ENCODE data around the gene TNS4.

The TNS4 gene

DNA sequence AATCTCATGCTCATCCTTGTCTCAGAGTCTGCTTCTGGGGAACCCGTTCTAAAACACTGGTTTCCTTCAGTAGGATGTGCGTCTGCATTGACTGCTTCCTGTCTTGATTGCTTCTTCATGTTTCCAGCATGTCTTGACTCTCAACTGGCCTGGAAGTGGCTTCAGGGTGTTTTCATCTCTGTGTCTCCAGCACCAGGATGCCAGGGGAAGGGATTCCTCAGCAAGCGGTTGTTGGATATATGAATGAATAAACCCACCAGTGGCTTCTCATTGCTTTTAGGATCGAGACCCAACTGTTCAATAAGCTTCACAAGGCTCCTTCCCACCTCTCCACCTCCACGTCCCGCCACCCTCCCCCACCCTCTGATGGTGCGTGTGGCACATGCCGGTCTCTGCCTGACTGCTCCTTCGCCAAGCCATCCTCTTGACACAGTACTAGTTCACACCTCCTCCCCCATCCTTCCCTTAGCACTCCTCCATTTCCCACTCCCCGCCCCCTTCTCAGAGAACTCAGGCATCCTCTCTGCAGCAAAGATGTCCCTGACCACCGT lies 14.1 kb upstream of the TNS4 start:
- DNase-seq (ENCODE audit: low read depth in 2 of 2), result no peak

GRCh38 chr17:40515011-40515410 lies 13.6 kb upstream of the TNS4 start:
- TF ChIP-seq, protein P1, sequence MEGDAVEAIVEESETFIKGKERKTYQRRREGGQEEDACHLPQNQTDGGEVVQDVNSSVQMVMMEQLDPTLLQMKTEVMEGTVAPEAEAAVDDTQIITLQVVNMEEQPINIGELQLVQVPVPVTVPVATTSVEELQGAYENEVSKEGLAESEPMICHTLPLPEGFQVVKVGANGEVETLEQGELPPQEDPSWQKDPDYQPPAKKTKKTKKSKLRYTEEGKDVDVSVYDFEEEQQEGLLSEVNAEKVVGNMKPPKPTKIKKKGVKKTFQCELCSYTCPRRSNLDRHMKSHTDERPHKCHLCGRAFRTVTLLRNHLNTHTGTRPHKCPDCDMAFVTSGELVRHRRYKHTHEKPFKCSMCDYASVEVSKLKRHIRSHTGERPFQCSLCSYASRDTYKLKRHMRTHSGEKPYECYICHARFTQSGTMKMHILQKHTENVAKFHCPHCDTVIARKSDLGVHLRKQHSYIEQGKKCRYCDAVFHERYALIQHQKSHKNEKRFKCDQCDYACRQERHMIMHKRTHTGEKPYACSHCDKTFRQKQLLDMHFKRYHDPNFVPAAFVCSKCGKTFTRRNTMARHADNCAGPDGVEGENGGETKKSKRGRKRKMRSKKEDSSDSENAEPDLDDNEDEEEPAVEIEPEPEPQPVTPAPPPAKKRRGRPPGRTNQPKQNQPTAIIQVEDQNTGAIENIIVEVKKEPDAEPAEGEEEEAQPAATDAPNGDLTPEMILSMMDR (IDR thresholded peaks at IDR 0.05; ENCODE audit: low read depth, low read length), result no peak
- no peak overlapping the region for H3K4me3 ChIP-seq (replicated peaks in 1 of 2; ENCODE audit: low read depth in 2 of 2, low read length in 2 of 2)

More for the DNA sequence above, 14.1 kb upstream of the TNS4 start:
- TF ChIP-seq, protein P1 (IDR thresholded peaks at IDR 0.05; ENCODE audit: low read depth, low read length), result no peak
- no peak overlapping the region for H3K4me3 ChIP-seq (replicated peaks in 1 of 2; ENCODE audit: low read depth in 2 of 2, low read length in 2 of 2)

DNA sequence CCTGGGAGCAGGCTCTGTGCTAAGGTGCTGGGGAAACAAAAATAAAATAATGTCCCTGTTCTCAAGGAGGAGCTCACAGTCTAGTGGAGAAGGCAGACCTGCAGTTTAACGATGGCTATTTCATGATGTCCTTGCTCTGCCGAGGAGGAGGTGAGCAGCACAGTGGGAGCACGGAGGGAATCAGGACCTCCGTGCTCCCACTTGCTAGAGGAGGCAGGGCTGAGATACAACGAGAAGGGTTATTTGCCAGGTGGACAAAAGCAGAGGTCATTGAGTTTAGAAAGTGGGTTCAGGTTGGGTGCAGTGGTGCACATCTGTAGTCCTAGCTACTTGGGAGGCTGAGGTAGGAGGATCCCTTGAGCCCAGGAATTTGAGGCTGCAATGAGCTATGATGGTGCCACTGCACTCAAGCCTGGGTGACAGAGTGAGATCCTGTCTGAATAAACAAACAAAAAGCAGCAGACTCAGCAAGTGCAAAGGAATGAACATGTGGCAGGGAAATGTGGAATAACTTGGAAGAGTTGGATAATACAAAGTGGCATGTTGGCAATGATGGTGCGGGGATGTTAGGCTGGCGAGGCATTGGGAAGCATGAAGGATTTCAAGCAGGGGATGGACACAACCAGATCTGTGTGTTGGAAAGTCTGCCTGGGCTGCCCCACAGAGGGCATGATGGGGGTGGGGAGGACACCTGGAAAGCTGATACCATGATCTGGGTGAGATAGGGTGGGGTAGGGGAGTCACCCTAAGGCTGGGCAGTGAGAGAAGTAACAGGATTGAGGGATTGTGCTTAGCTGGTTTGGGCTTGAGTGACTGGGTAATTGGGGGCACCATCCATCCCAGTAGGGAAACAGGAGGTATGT lies 12.8 kb upstream of the TNS4 start:
- DNase-seq (ENCODE audit: low read depth in 2 of 2), result no peak
- TF ChIP-seq, protein P1 (IDR thresholded peaks at IDR 0.05; ENCODE audit: low read depth, low read length), result no peak
- H3K4me3 ChIP-seq (replicated peaks in 1 of 2; ENCODE audit: low read depth in 2 of 2, low read length in 2 of 2), result no peak overlapping the region

More at GRCh38 chr17:40515011-40515410, 13.6 kb upstream of the TNS4 start:
- no peak for DNase-seq (ENCODE audit: low read depth in 2 of 2)

DNA sequence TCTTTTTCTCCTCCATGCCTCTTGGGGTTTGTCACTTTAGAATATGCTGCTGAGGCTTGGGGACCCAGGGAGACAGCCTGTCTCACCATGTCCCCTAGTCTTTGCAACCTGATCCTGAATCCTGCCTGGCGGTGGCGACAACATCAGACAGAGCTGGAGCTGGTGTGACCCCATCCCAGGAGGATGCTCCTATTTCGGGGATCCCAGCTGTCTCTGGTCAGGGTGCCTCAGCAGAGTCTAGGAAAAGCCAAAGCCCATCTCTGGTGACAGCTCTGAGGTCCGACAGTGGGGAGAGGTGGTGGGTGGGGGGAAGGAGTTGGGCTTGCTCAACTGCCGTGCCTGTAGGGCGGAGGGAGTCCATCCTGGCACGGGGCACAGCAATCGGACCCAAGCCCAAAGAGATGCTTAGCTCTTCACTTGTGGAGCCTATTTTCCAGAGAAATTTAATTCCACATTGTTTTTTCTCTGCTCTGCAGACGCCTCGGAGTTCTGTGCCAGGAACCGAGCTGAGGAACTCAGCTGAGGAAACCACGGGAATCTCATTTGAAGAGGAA lies 10.3 kb upstream of the TNS4 start:
- TF ChIP-seq, protein P1 (IDR thresholded peaks at IDR 0.05; ENCODE audit: low read depth, low read length), result no peak
- DNase-seq (ENCODE audit: low read depth in 2 of 2), result no peak
- no peak overlapping the region for H3K4me3 ChIP-seq (replicated peaks in 1 of 2; ENCODE audit: low read depth in 2 of 2, low read length in 2 of 2)

- no peak overlapping the region for H3K4me3 ChIP-seq (replicated peaks in 1 of 2; ENCODE audit: low read depth in 2 of 2, low read length in 2 of 2)
- TF ChIP-seq, protein P1 (IDR thresholded peaks at IDR 0.05; ENCODE audit: low read depth, low read length), result no peak
- no peak for DNase-seq (ENCODE audit: low read depth in 2 of 2)
Observed at GRCh38 chr17:40511136-40511535, 9.7 kb upstream of the TNS4 start.

DNA sequence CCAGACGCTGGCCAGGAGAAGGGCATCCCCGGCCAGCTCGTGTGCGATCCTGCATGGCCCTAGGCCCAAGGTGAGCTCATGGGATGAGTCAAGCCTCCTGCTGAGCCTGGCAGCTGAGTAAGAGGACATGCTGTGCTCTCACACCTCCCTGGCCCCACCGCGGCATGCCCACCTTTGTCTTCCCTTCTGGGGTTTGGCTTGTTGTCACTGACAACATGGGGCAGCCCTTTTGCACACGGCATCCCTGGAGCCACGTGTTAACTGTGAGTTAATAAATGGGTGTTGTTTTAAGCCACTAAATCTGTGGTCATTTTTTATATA lies 8.9 kb upstream of the TNS4 start:
- DNase-seq (ENCODE audit: low read depth in 2 of 2), result peak; percentile 27 to 93
- TF ChIP-seq, protein P1 (IDR thresholded peaks at IDR 0.05; ENCODE audit: low read depth, low read length), result no peak
- H3K4me3 ChIP-seq (replicated peaks in 1 of 2; ENCODE audit: low read depth in 2 of 2, low read length in 2 of 2), result no peak overlapping the region

Data from cardiac fibroblast (primary cell).